OCI-LY7 (cell line): ENCODE data around the gene MAMSTR. TPM values are rescaled to one million over a fixed set of nuclear protein-coding genes. Genes with fewer than 3 reads are reported as not detected.

ENCODE experiments used
- BruUV-seq: library from RNA; stranded (reverse); fragments of 400-500 nt; replicated peaks from 2 replicates; lab custom pipeline; 2021; lab: Mats Ljungman, UMichigan
- CTCF ChIA-PET: fragments of 300-600 bp; sonication (Branson Sonifier 250); formaldehyde crosslinking; loops from one replicate; lab custom pipeline; 2022; ENCODE audit warnings: antibody characterized with exemption; ENCODE audit not compliant: unreplicated experiment; lab: Charles Lee
- POLR2A ChIA-PET: fragments of 300-600 bp; sonication (Branson Sonifier 250); formaldehyde crosslinking; loops from one replicate; lab custom pipeline; 2022; ENCODE audit warnings: antibody characterized with exemption; lab: Charles Lee
- DNase-seq: peaks from one replicate; pipeline ENCODE4 v3.0.0-alpha.2; 2015; ENCODE audit warnings: low spot score
- H2AFZ ChIP-seq: fragments of 200-600 bp; sonication (generic), shearing (Covaris generic); 2 replicates; pipeline ENCODE4 v1.6.1; 2014; ENCODE audit warnings: mild to moderate bottlenecking, antibody characterized with exemption, low read length, moderate library complexity
- H3K27ac ChIP-seq: fragments of 200-600 bp; sonication (generic); 2 replicates; pipeline ENCODE4 v1.5.1; 2014; ENCODE audit warnings: mixed run types, low read depth, mild to moderate bottlenecking, moderate library complexity, low read length, inconsistent platforms; ENCODE audit not compliant: poor library complexity, severe bottlenecking
- H3K36me3 ChIP-seq: fragments of 200-600 bp; sonication (generic); 2 replicates; pipeline ENCODE4 v1.6.1; 2014; ENCODE audit warnings: mild to moderate bottlenecking, antibody characterized with exemption, low read length, moderate library complexity, mixed read lengths; ENCODE audit not compliant: insufficient read depth
- H3K4me1 ChIP-seq: fragments of 200-600 bp; sonication (generic); 2 replicates; pipeline ENCODE4 v1.5.1; 2014; ENCODE audit warnings: mild to moderate bottlenecking, low read length; ENCODE audit not compliant: insufficient read depth, poor library complexity, severe bottlenecking
- H3K4me2 ChIP-seq: fragments of 200-600 bp; sonication (generic); 2 replicates; pipeline ENCODE4 v1.6.1; 2014; ENCODE audit warnings: mild to moderate bottlenecking, low read length
- H3K4me3 ChIP-seq: fragments of 200-600 bp; sonication (generic); 2 replicates; pipeline ENCODE4 v1.5.1; 2014; ENCODE audit warnings: mild to moderate bottlenecking, low read depth, low read length; ENCODE audit not compliant: poor library complexity, severe bottlenecking
- H3K79me2 ChIP-seq: fragments of 200-600 bp; sonication (generic); 2 replicates; pipeline ENCODE4 v1.6.1; 2016; ENCODE audit warnings: low read depth, mild to moderate bottlenecking, low read length, moderate library complexity, mixed read lengths; ENCODE audit not compliant: insufficient read depth
- H3K9me2 ChIP-seq: fragments of 200-600 bp; sonication (generic); 2 replicates; pipeline ENCODE4 v1.6.1; 2016; ENCODE audit warnings: mild to moderate bottlenecking, low read length, mixed read lengths; ENCODE audit not compliant: insufficient read depth
- H3K9me3 ChIP-seq: fragments of 200-600 bp; sonication (generic); 2 replicates; pipeline ENCODE4 v1.6.1; 2014; ENCODE audit warnings: mild to moderate bottlenecking, mixed run types, low read length, mixed read lengths
- H4K20me1 ChIP-seq: fragments of 200-600 bp; sonication (generic); 2 replicates; pipeline ENCODE4 v1.6.1; 2014; ENCODE audit warnings: mild to moderate bottlenecking, antibody characterized with exemption, low read length, moderate library complexity, mixed read lengths; ENCODE audit not compliant: insufficient read depth
- EZH2phosphoT487 ChIP-seq: fragments of 200-600 bp; sonication (generic); IDR thresholded peaks from 2 replicates; pipeline ENCODE4 v1.6.1; 2018; ENCODE audit warnings: low read depth, borderline replicate concordance, mild to moderate bottlenecking, mixed run types, antibody characterized with exemption, low read length, moderate library complexity, mixed read lengths
- intact Hi-C: fragments of 100-400 bp; cut with micrococcal nuclease; formaldehyde crosslinking; loops from one replicate; pipeline ENCODE4 v1.10.0; 2022; ENCODE audit not compliant: unreplicated experiment
- total RNA-seq, 2 experiments: library from RNA; depleted of rRNA in 1 of 2; stranded (reverse); fragments of >200 nt in 1 of 2; shearing (Covaris generic) in 1 of 2; gene quantifications; 2 replicates each; pipeline ENCODE4 v1.2.3, GENCODE V29; 2014 to 2022
- TF ChIP-seq, protein P1 (sequence below): fragments of 200-600 bp; sonication (generic); conservative IDR thresholded peaks from 2 replicates; pipeline ENCODE4 v1.5.1; 2014; ENCODE audit warnings: mild to moderate bottlenecking, antibody characterized with exemption, low read length, moderate library complexity, mixed read lengths

The MAMSTR gene
- total RNA-seq, 2 experiments from 2014 or later = 1.2 TPM

DNA sequence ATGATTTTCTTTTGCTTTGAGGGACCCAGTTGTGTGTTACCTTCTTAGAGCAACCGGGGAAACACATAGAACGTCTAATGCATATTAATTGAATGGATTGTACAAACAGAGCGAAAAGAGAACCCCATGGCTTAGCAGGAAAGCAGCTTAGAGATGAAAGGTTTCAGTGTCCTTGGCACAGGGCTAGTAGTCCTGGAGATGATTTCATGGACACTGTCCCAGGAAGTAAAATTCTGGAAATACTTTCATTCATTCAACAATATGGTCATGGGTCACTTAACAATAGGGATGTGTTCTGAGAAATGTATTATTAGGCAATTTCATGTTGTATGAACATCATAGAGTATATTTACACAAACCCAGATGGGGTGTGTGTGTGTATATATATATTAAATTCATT is 33.4 kb downstream of the MAMSTR start:
- DNase-seq = no peak
- TF ChIP-seq EZH2phosphoT487 = no peak
- TF ChIP-seq, protein P1, sequence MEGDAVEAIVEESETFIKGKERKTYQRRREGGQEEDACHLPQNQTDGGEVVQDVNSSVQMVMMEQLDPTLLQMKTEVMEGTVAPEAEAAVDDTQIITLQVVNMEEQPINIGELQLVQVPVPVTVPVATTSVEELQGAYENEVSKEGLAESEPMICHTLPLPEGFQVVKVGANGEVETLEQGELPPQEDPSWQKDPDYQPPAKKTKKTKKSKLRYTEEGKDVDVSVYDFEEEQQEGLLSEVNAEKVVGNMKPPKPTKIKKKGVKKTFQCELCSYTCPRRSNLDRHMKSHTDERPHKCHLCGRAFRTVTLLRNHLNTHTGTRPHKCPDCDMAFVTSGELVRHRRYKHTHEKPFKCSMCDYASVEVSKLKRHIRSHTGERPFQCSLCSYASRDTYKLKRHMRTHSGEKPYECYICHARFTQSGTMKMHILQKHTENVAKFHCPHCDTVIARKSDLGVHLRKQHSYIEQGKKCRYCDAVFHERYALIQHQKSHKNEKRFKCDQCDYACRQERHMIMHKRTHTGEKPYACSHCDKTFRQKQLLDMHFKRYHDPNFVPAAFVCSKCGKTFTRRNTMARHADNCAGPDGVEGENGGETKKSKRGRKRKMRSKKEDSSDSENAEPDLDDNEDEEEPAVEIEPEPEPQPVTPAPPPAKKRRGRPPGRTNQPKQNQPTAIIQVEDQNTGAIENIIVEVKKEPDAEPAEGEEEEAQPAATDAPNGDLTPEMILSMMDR = no peak
- BruUV-seq = no TSS peak
- H3K4me3 ChIP-seq = no peak overlapping the region
- H3K9me2 ChIP-seq = no peaks in the 10 kb centered on the region
- H3K4me1 ChIP-seq = no peaks in the 10 kb centered on the region
- ChIA-PET CTCF (no interaction called here), POLR2A (interaction anchor here (0.7 kb wide), 1 partner anchor 10 kb away, joined by 6 read pairs; the partner anchor contains the start of gene FUT2)
- no peak overlapping the region for H3K27ac ChIP-seq
- H3K36me3 ChIP-seq = no peaks in the 10 kb centered on the region
- H3K79me2 ChIP-seq = no peaks in the 10 kb centered on the region
- H3K9me3 ChIP-seq = no peaks in the 10 kb centered on the region
- no peaks in the 10 kb centered on the region for H4K20me1 ChIP-seq
- H2AFZ ChIP-seq = no peak overlapping the region
- no peak overlapping the region for H3K4me2 ChIP-seq
- intact Hi-C loops = no loop called here

DNA sequence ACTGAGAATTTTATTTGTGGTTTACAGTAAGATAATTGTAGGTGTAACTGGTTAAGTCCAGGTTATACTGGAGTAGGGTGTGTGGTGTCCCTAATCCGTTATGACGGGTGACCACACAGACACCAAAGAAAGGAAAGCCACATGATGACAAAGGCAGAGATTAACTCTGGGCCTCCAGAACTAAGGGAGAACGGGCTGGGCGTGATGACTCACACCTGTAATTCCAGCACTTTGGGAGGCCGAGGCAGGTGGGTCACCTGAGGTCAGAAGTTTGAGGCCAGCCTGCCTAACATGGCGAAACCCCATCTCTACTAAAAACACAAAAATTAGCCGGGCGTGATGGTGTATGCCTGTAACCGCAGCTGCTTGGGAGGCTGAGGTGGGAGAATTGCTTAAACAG is 33.9 kb downstream of the MAMSTR start:
- no peak overlapping the region for H3K4me2 ChIP-seq
- TF ChIP-seq EZH2phosphoT487 = no peak
- TF ChIP-seq, protein P1 = no peak
- no TSS peak for BruUV-seq

GRCh38 chr19:48683349-48683748 is 36.2 kb downstream of the MAMSTR start:
- peak overlapping the region; percentile 71 for H2AFZ ChIP-seq
- H3K9me3 ChIP-seq = no peaks in the 10 kb centered on the region
- no peaks in the 10 kb centered on the region for H3K79me2 ChIP-seq
- H4K20me1 ChIP-seq = no peaks in the 10 kb centered on the region
- no peak overlapping the region for H3K4me3 ChIP-seq
- POLR2A ChIA-PET = no interaction called here
- CTCF ChIA-PET = no interaction called here
- no peak overlapping the region for H3K4me2 ChIP-seq
- no peak overlapping the region for H3K27ac ChIP-seq
- no TSS peak for BruUV-seq
- H3K9me2 ChIP-seq = no peaks in the 10 kb centered on the region
- no peaks in the 10 kb centered on the region for H3K4me1 ChIP-seq
- H3K36me3 ChIP-seq = no peaks in the 10 kb centered on the region
- TF ChIP-seq, protein P1 = no peak
- no peak for TF ChIP-seq EZH2phosphoT487
- intact Hi-C loops = no loop called here
- DNase-seq = peak; percentile 57

More for the DNA sequence above, 33.9 kb downstream of the MAMSTR start:
- POLR2A ChIA-PET = no interaction called here
- Histone ChIP-seq H3K36me3 (no peaks in the 10 kb centered on the region), H3K9me3 (no peaks in the 10 kb centered on the region), H3K4me3 (no peak overlapping the region), H3K79me2 (no peaks in the 10 kb centered on the region), H3K27ac (no peak overlapping the region), H3K9me2 (no peaks in the 10 kb centered on the region), H2AFZ (no peak overlapping the region), H4K20me1 (no peaks in the 10 kb centered on the region), H3K4me1 (no peaks in the 10 kb centered on the region)
- CTCF ChIA-PET = no interaction called here
- intact Hi-C loops = no loop called here
- DNase-seq = no peak
